Measurements from ENCODE around the gene VEGFD.

Gene VEGFD

DNA sequence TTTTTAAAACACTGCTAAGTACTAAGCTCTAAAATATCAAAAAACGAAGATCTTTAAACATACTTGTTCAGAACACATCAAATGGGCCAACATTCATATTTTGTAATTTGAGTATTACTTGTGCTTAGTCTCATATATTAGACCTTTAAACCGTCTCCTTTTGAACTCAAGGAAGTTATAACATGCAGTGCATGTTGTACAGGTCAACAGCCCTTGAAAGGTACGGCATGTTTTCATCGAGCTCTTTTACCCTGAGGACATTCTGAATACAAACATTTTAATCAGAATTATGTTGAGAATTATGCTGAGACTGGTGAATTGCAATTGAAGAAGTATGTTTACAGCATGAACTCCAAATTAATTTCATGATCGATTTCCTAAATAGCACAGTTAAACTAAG lies 61.7 kb downstream of the VEGFD start:
- no peak overlapping the region for H3K4me3 ChIP-seq (ENCODE audit: low read depth, low read length)
- TF ChIP-seq CTCF (IDR thresholded peaks at IDR 0.05; ENCODE audit: low read depth, low read length) = no peak

DNA sequence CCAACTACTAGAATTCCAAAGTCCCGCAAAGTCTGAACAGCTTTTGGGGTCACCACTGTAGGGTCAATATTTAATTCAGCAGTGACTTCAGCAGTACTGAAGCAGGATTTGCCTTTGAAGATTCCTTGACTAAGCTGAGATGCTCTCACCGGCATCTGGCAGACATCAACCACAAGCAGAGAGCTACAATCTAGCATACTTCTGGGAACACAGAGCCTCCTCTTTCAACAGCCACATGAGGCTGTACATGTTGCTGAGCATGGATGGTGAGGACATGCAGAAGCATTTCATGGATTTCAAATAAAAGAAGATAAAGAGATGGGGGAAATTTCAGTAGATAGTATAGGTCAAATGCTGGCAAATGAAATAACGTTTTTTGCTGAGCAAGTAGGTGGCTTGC lies 62.1 kb downstream of the VEGFD start:
- no peak overlapping the region for H3K4me3 ChIP-seq (ENCODE audit: low read depth, low read length)
- TF ChIP-seq CTCF (IDR thresholded peaks at IDR 0.05; ENCODE audit: low read depth, low read length) = no peak

GRCh38 chrX:15321447-15321846 lies 62.8 kb downstream of the VEGFD start:
- TF ChIP-seq CTCF (IDR thresholded peaks at IDR 0.05; ENCODE audit: low read depth, low read length) = no peak
- H3K4me3 ChIP-seq (ENCODE audit: low read depth, low read length) = no peak overlapping the region

GRCh38 chrX:15320297-15320696 lies 63.9 kb downstream of the VEGFD start:
- TF ChIP-seq CTCF (IDR thresholded peaks at IDR 0.05; ENCODE audit: low read depth, low read length) = no peak

GRCh38 chrX:15319075-15319474 lies 65.1 kb downstream of the VEGFD start:
- TF ChIP-seq CTCF (IDR thresholded peaks at IDR 0.05; ENCODE audit: low read depth, low read length) = no peak

More at GRCh38 chrX:15320297-15320696, 63.9 kb downstream of the VEGFD start:
- no peak overlapping the region for H3K4me3 ChIP-seq (ENCODE audit: low read depth, low read length)

GRCh38 chrX:15315509-15315908 lies 68.7 kb downstream of the VEGFD start, which contains the start of gene ASB11:
Gene ASB11, minus strand, starts transcription at chrX:15315640. Its CDS starts 35 bp downstream, at chrX:15315605.
- no peak within 1 kb of the TSS for H3K4me3 ChIP-seq (ENCODE audit: low read depth, low read length)

More at GRCh38 chrX:15319075-15319474, 65.1 kb downstream of the VEGFD start:
- H3K4me3 ChIP-seq (ENCODE audit: low read depth, low read length) = no peak overlapping the region

GRCh38 chrX:15314472-15314871 lies 69.7 kb downstream of the VEGFD start:
- no peak overlapping the region for H3K4me3 ChIP-seq (ENCODE audit: low read depth, low read length)
- TF ChIP-seq CTCF (IDR thresholded peaks at IDR 0.05; ENCODE audit: low read depth, low read length) = no peak

More at GRCh38 chrX:15315509-15315908, 68.7 kb downstream of the VEGFD start, which contains the start of gene ASB11:
- TF ChIP-seq CTCF (IDR thresholded peaks at IDR 0.05; ENCODE audit: low read depth, low read length) = no peak
